Sciatic nerve (tissue), 2 donors: ENCODE measurements around the gene LRRN2. TPM values are rescaled to one million over a fixed set of nuclear protein-coding genes. Genes with fewer than 3 reads are reported as not detected.
"Not testable (repeated sequence)": the region's sequence is repeated elsewhere in the genome, so short reads cannot be mapped to it uniquely, and the experiment has no call there.

Source experiments
- ATAC-seq: fragments of 200-7000 bp; cut with Tn5 transposase; one replicate; pipeline ENCODE4 v1.9.1; 2020; ENCODE audit warnings: mild to moderate bottlenecking, moderate library complexity
- DNase-seq: peaks from one replicate; pipeline ENCODE4 v3.0.0-alpha.2; 2020; ENCODE audit warnings: low spot score
- intact Hi-C: fragments of 100-400 bp; cut with DNase I; formaldehyde crosslinking; loops from one replicate; pipeline ENCODE4 v1.14.2; 2022
- total RNA-seq: library from RNA; stranded (reverse); fragmentation: NEBNext Ultra II Directional; extraction: Animal tissue kit (Norgen Biotek cat#: 25700); gene quantifications from one replicate; pipeline ENCODE4 v1.2.1, GENCODE V29; 2021
- donor health status: DM: no; HTN: no; CAD: no.
- donor health status: DM: no; HTN: no; CAD: no.

The LRRN2 gene
- total RNA-seq, 1 donor from 2014 or later, result 12.0 TPM

GRCh38 chr1:204570021-204570420 is 115.5 kb downstream of the LRRN2 start:
- intact Hi-C loops, ATAC-seq: not testable (repeated sequence)
- peak; percentile 13 for DNase-seq

DNA sequence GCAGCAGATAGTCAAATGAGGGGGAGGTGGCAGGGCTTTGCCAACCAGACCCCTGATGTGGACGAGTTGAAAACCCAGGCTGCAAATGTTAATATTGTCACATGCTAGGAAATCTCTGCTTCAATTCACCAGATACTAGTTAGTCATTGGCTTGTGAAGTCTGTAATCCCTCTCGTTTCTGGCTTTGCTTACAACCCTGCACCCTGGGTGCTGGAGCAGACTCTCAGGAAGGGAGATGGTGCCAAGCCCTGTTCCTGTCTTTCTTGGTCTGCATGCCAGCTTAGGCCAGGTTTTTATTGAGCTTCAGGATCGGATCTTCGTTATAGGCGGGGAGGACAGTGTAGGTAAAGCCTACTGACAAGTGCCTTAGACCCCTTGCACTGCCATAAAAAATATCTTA is 116.1 kb downstream of the LRRN2 start:
- no peak for ATAC-seq
- peak; percentile 23 for DNase-seq
- intact Hi-C loops, result loop anchor here (5.0 kb wide), 1 partner anchor 193 kb away; no protein-coding TSS in a partner anchor

GRCh38 chr1:204568576-204569315 is 116.8 kb downstream of the LRRN2 start:
- intact Hi-C loops, result loop anchor here (5.0 kb wide), 1 partner anchor 194 kb away; no protein-coding TSS in a partner anchor
- ATAC-seq, result no peak
- DNase-seq, result no peak

Other genes with a start within 250 kb of the LRRN2 start
- gene PIK3C2B, start 190.9 kb downstream of the LRRN2 start, total RNA-seq, result 52.2 TPM
- 157 TPM for gene MDM4, start 169.3 kb downstream of the LRRN2 start, total RNA-seq
- gene NFASC, start 185.1 kb upstream of the LRRN2 start, total RNA-seq, result 140 TPM